Spleen (tissue), 7 donors: ENCODE results near the gene DHH.

Experiments
- POLR2A ChIP-seq, 3 donors: fragments of 450-650 bp; IDR thresholded peaks; one replicate each; pipeline ENCODE4 v1.5.1; 2017; ENCODE audit warnings: antibody characterized with exemption in 3 of 3, mild to moderate bottlenecking in 1 of 3
- TF ChIP-seq, protein P1 (sequence below), 11 experiments: fragments of 200-600 bp in 7 of 11; fragments of 450-650 bp in 4 of 11; sonication (generic) in 4 of 11; IDR thresholded peaks in 8 of 11; conservative IDR thresholded peaks in 3 of 11; 1 replicate in 7 of 11; 2 replicates in 4 of 11; pipeline versions ENCODE4 v1.4.0 to v1.8.0; 2016 to 2021; ENCODE audit warnings: antibody characterized with exemption in 11 of 11, inconsistent platforms in 4 of 11, mild to moderate bottlenecking in 1 of 11
- donor health status: DM: no; HTN: no; CAD: no; lungs with moderate emphysema.
- donor health status: DM: no; HTN: no; CAD: no.
- donor health status: DM: no; HTN: no; CAD: no.

- TF ChIP-seq, protein P1, sequence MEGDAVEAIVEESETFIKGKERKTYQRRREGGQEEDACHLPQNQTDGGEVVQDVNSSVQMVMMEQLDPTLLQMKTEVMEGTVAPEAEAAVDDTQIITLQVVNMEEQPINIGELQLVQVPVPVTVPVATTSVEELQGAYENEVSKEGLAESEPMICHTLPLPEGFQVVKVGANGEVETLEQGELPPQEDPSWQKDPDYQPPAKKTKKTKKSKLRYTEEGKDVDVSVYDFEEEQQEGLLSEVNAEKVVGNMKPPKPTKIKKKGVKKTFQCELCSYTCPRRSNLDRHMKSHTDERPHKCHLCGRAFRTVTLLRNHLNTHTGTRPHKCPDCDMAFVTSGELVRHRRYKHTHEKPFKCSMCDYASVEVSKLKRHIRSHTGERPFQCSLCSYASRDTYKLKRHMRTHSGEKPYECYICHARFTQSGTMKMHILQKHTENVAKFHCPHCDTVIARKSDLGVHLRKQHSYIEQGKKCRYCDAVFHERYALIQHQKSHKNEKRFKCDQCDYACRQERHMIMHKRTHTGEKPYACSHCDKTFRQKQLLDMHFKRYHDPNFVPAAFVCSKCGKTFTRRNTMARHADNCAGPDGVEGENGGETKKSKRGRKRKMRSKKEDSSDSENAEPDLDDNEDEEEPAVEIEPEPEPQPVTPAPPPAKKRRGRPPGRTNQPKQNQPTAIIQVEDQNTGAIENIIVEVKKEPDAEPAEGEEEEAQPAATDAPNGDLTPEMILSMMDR (IDR thresholded peaks at IDR 0.05 in 8 of 11, conservative IDR thresholded peaks at IDR 0.05 in 3 of 11), result no peak
- TF ChIP-seq POLR2A (IDR thresholded peaks at IDR 0.05), result no peak
Observed at GRCh38 chr12:49064767-49065152, 29.8 kb downstream of the DHH start.
